Nephron (organoid): ENCODE data around the gene MGA.

Source experiments
- H3K27ac Mint-ChIP-seq, 3 experiments: 2 replicates each; pipeline ENCODE4 v1.8.0; 2020; ENCODE audit warnings: mixed read lengths in 3 of 3, mild to moderate bottlenecking in 2 of 3, moderate library complexity in 1 of 3
- H3K27me3 Mint-ChIP-seq: 2 replicates; pipeline ENCODE4 v1.8.0; 2021; ENCODE audit warnings: low read depth, mild to moderate bottlenecking, moderate library complexity, mixed read lengths
- H3K36me3 Mint-ChIP-seq: 2 replicates; pipeline ENCODE4 v1.8.0; 2020; ENCODE audit warnings: low read depth, mixed read lengths
- H3K4me1 Mint-ChIP-seq: 2 replicates; pipeline ENCODE4 v1.8.0; 2020; ENCODE audit warnings: mixed read lengths
- H3K4me3 Mint-ChIP-seq, 3 experiments: 2 replicates each; pipeline ENCODE4 v1.8.0; 2020; ENCODE audit warnings: mild to moderate bottlenecking in 3 of 3, mixed read lengths in 3 of 3, moderate library complexity in 2 of 3
- H3K9me3 Mint-ChIP-seq: 2 replicates; pipeline ENCODE4 v1.8.0; 2020; ENCODE audit warnings: mixed read lengths
- CTCF ChIP-seq, 3 experiments: fragments of 200-600 bp; sonication (generic); IDR thresholded peaks; one replicate each; pipeline ENCODE4 v1.5.0; 2021; ENCODE audit warnings: antibody characterized with exemption in 3 of 3; ENCODE audit not compliant: unreplicated experiment in 3 of 3

MGA gene

GRCh38 chr15:41806291-41807181 lies 146.3 kb downstream of the MGA start:
- Mint-ChIP-seq H3K4me3 (no peak overlapping the region), H3K27me3 (no peaks in the 10 kb centered on the region), H3K9me3 (no peaks in the 10 kb centered on the region), H3K36me3 (peaks cover under 1% of the 10 kb centered on the region), H3K4me1 (peaks cover 6% of the 10 kb centered on the region), H3K27ac (no peak overlapping the region)
- TF ChIP-seq CTCF (IDR thresholded peaks at IDR 0.05; ENCODE audit: unreplicated experiment in 3 of 3) = no peak

GRCh38 chr15:41809121-41809520 lies 148.9 kb downstream of the MGA start:
- no peaks in the 10 kb centered on the region for H3K27me3 Mint-ChIP-seq
- H3K4me3 Mint-ChIP-seq = no peak overlapping the region

GRCh38 chr15:41809526-41810220 lies 149.5 kb downstream of the MGA start:
- no peaks in the 10 kb centered on the region for H3K36me3 Mint-ChIP-seq
- H3K9me3 Mint-ChIP-seq = no peaks in the 10 kb centered on the region
- no peaks in the 10 kb centered on the region for H3K27me3 Mint-ChIP-seq
- peaks cover 3% of the 10 kb centered on the region for H3K4me1 Mint-ChIP-seq
- no peak overlapping the region for H3K4me3 Mint-ChIP-seq
- no peak overlapping the region for H3K27ac Mint-ChIP-seq
- no peak for TF ChIP-seq CTCF (IDR thresholded peaks at IDR 0.05; ENCODE audit: unreplicated experiment in 3 of 3)

More at GRCh38 chr15:41809121-41809520, 148.9 kb downstream of the MGA start:
- no peaks in the 10 kb centered on the region for H3K9me3 Mint-ChIP-seq
- no peak for TF ChIP-seq CTCF (IDR thresholded peaks at IDR 0.05; ENCODE audit: unreplicated experiment in 3 of 3)
- H3K27ac Mint-ChIP-seq = no peak overlapping the region
- peaks cover 6% of the 10 kb centered on the region for H3K4me1 Mint-ChIP-seq
- H3K36me3 Mint-ChIP-seq = no peaks in the 10 kb centered on the region

- no peaks in the 10 kb centered on the region for H3K36me3 Mint-ChIP-seq
These were observed 150.6 kb downstream of the MGA start for GRCh38 chr15:41810651-41811431.

More at GRCh38 chr15:41810651-41811431, 150.6 kb downstream of the MGA start:
- no peak overlapping the region for H3K27ac Mint-ChIP-seq
- TF ChIP-seq CTCF (IDR thresholded peaks at IDR 0.05; ENCODE audit: unreplicated experiment in 3 of 3) = no peak
- no peaks in the 10 kb centered on the region for H3K27me3 Mint-ChIP-seq
- no peak overlapping the region for H3K4me3 Mint-ChIP-seq
- H3K4me1 Mint-ChIP-seq = no peaks in the 10 kb centered on the region
- no peaks in the 10 kb centered on the region for H3K9me3 Mint-ChIP-seq
